ENCODE results near the gene GPBAR1. TPM values are rescaled to one million over a fixed set of nuclear protein-coding genes. Genes with fewer than 3 reads are reported as not detected.

Gene GPBAR1
- polyA plus RNA-seq, 3 donors, result 1.2 to 2.0 (median 2.0) TPM

GRCh38 chr2:218234521-218234920, 26.3 kb upstream of the GPBAR1 start:
- no peak for DNase-seq (ENCODE audit: extremely low read depth in 1 of 11, low read depth in 9 of 11, low spot score in 4 of 11)

GRCh38 chr2:218235017-218235416, 25.8 kb upstream of the GPBAR1 start:
- DNase-seq (ENCODE audit: extremely low read depth in 1 of 11, low read depth in 9 of 11, low spot score in 4 of 11), result no peak

GRCh38 chr2:218236829-218237228, 24.0 kb upstream of the GPBAR1 start:
- DNase-seq (ENCODE audit: extremely low read depth in 1 of 11, low read depth in 9 of 11, low spot score in 4 of 11), result no peak

- no peak for DNase-seq (ENCODE audit: extremely low read depth in 1 of 11, low read depth in 9 of 11, low spot score in 4 of 11)
Measured at GRCh38 chr2:218238887-218239286, 21.9 kb upstream of the GPBAR1 start.

- no peak for DNase-seq (ENCODE audit: extremely low read depth in 1 of 11, low read depth in 9 of 11, low spot score in 4 of 11)
Measured at GRCh38 chr2:218244204-218244603, 16.6 kb upstream of the GPBAR1 start.

GRCh38 chr2:218244665-218245064, 16.1 kb upstream of the GPBAR1 start:
- no peak for DNase-seq (ENCODE audit: extremely low read depth in 1 of 11, low read depth in 9 of 11, low spot score in 4 of 11)

GRCh38 chr2:218245214-218245613, 15.6 kb upstream of the GPBAR1 start:
- DNase-seq (ENCODE audit: extremely low read depth in 1 of 11, low read depth in 9 of 11, low spot score in 4 of 11), result no peak

- DNase-seq (ENCODE audit: extremely low read depth in 1 of 11, low read depth in 9 of 11, low spot score in 4 of 11), result no peak
Measured at GRCh38 chr2:218249691-218250090, 11.1 kb upstream of the GPBAR1 start.

- no peak for DNase-seq (ENCODE audit: extremely low read depth in 1 of 11, low read depth in 9 of 11, low spot score in 4 of 11)
Measured at GRCh38 chr2:218252509-218253231, 8.1 kb upstream of the GPBAR1 start.

GRCh38 chr2:218253232-218253625, 7.6 kb upstream of the GPBAR1 start:
- no peak for DNase-seq (ENCODE audit: extremely low read depth in 1 of 11, low read depth in 9 of 11, low spot score in 4 of 11)

GRCh38 chr2:218255446-218255845, 5.4 kb upstream of the GPBAR1 start:
- no peak for DNase-seq (ENCODE audit: extremely low read depth in 1 of 11, low read depth in 9 of 11, low spot score in 4 of 11)

GRCh38 chr2:218256612-218257350, 4.0 kb upstream of the GPBAR1 start:
- DNase-seq (ENCODE audit: extremely low read depth in 1 of 11, low read depth in 9 of 11, low spot score in 4 of 11), result no peak

GRCh38 chr2:218257390-218257981, 3.3 kb upstream of the GPBAR1 start:
- DNase-seq (ENCODE audit: extremely low read depth in 1 of 11, low read depth in 9 of 11, low spot score in 4 of 11), result no peak

- no peak for DNase-seq (ENCODE audit: extremely low read depth in 1 of 11, low read depth in 9 of 11, low spot score in 4 of 11)
Measured at GRCh38 chr2:218259099-218259961, 1.5 kb upstream of the GPBAR1 start.

GRCh38 chr2:218260166-218260565, 649 bp upstream of the GPBAR1 start:
- DNase-seq (ENCODE audit: extremely low read depth in 1 of 11, low read depth in 9 of 11, low spot score in 4 of 11), result no peak

GRCh38 chr2:218261423-218262236, 815 bp downstream of the GPBAR1 start:
- DNase-seq (ENCODE audit: extremely low read depth in 1 of 11, low read depth in 9 of 11, low spot score in 4 of 11), result no peak

- no peak for DNase-seq (ENCODE audit: extremely low read depth in 1 of 11, low read depth in 9 of 11, low spot score in 4 of 11)
Measured at GRCh38 chr2:218262237-218262600, 1.4 kb downstream of the GPBAR1 start.

Measured in renal cortex interstitium (tissue), 11 donors.